ENCODE measurements around the gene AK5. TPM values are rescaled to one million over a fixed set of nuclear protein-coding genes. Genes with fewer than 3 reads are reported as not detected.

AK5 gene
- polyA plus RNA-seq, 1 donor (not counting 4 experiments of a cell fraction or from before 2014, with no cell fraction given), result 0.30 TPM

DNA sequence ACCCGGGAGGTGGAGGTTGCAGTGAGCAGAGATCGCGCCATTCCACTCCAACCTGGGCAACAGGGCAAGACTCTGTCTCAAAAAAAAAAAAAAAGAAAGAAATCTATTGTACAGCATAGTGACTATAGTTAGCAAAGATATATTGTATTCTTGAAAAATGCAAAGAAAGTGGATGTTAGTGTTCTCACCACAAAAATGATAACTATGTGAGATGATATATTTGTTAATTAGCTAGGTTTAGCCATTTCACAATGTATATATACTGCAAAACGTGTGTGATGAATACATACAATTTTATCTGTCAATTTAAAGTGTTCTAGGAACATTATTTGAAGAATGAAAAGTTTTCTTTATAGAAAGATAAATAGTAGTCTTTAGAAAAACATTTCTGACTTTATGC lies 179.9 kb downstream of the AK5 start:
- H4K20me1 ChIP-seq (ENCODE audit: control insufficient read depth, extremely low read depth, insufficient read depth, low read length), result no peaks in the 10 kb centered on the region
- FAIRE-seq (no peak), DNase-seq (ENCODE audit: low read depth, low spot score) (no peak)
- no peaks in the 10 kb centered on the region for H3K9me1 ChIP-seq (ENCODE audit: control insufficient read depth, extremely low read depth, insufficient read depth, low read length)
- no peaks in the 10 kb centered on the region for H3K36me3 ChIP-seq (ENCODE audit: control insufficient read depth in 2 of 2, extremely low read depth in 1 of 2, insufficient read depth in 2 of 2, low read length in 2 of 2)
- no peak overlapping the region for H3K4me3 ChIP-seq (ENCODE audit: control insufficient read depth in 2 of 3, extremely low read depth in 1 of 3, insufficient read depth in 2 of 3, low read depth in 1 of 3, low read length in 3 of 3)
- H3K27ac ChIP-seq (ENCODE audit: control insufficient read depth, insufficient read depth, low read length), result no peak overlapping the region
- H3K4me2 ChIP-seq (ENCODE audit: control insufficient read depth, extremely low read depth, insufficient read depth, low read depth, low read length), result no peak overlapping the region
- H3K27me3 ChIP-seq (ENCODE audit: control insufficient read depth, extremely low read depth, insufficient read depth, low read length), result no peaks in the 10 kb centered on the region
- H3K9me3 ChIP-seq (ENCODE audit: control insufficient read depth, low read depth, low read length), result no peaks in the 10 kb centered on the region
- no peak overlapping the region for H3K9ac ChIP-seq (ENCODE audit: control insufficient read depth, extremely low read depth, insufficient read depth, low read length)
- TF ChIP-seq CTCF (optimal IDR thresholded peaks at IDR 0.05 in 1 of 3, IDR thresholded peaks at IDR 0.05 in 1 of 3, conservative IDR thresholded peaks at IDR 0.05 in 1 of 3; ENCODE audit: extremely low read depth in 1 of 3, insufficient read depth in 2 of 3, low read length in 3 of 3), result no peak
- TF ChIP-seq EZH2 (IDR thresholded peaks at IDR 0.05; ENCODE audit: low read length), result no peak
- H3K79me2 ChIP-seq (ENCODE audit: control insufficient read depth, insufficient read depth, low read length), result no peaks in the 10 kb centered on the region
- dilution Hi-C loops (cut with MboI; ENCODE audit: extremely low pct_ligation_motif_present, low sequenced_read_pairs), result no loop called here
- H2AFZ ChIP-seq (ENCODE audit: control insufficient read depth, low read length), result no peak overlapping the region
- no peaks in the 10 kb centered on the region for H3K4me1 ChIP-seq (ENCODE audit: control insufficient read depth, extremely low read depth, insufficient read depth, low read length)

DNA sequence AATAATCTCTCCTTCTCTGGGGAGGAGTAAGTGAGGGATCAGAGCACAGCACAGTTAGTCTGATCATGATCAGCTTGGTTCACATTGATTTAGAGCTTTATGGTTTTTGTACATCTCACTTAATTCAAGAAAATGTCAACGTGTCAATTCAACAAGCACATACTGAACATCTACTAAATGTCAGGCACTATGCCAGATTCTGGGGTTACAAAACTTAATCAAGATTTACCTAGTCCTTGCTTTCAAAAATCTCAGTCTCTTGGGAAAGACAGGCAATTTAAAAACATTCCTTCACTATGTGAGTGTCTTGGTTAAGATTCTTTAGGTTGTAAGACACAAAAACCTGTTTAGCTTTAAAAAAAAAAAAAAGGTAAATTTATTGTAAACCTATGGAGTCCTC lies 181.4 kb downstream of the AK5 start:
- H3K4me2 ChIP-seq (ENCODE audit: control insufficient read depth, extremely low read depth, insufficient read depth, low read depth, low read length), result no peak overlapping the region
- no peaks in the 10 kb centered on the region for H3K36me3 ChIP-seq (ENCODE audit: control insufficient read depth in 2 of 2, extremely low read depth in 1 of 2, insufficient read depth in 2 of 2, low read length in 2 of 2)
- no peak overlapping the region for H3K9ac ChIP-seq (ENCODE audit: control insufficient read depth, extremely low read depth, insufficient read depth, low read length)
- H3K79me2 ChIP-seq (ENCODE audit: control insufficient read depth, insufficient read depth, low read length), result no peaks in the 10 kb centered on the region
- H3K4me1 ChIP-seq (ENCODE audit: control insufficient read depth, extremely low read depth, insufficient read depth, low read length), result no peaks in the 10 kb centered on the region
- no peak for TF ChIP-seq CTCF (optimal IDR thresholded peaks at IDR 0.05 in 1 of 3, IDR thresholded peaks at IDR 0.05 in 1 of 3, conservative IDR thresholded peaks at IDR 0.05 in 1 of 3; ENCODE audit: extremely low read depth in 1 of 3, insufficient read depth in 2 of 3, low read length in 3 of 3)
- no peak for TF ChIP-seq EZH2 (IDR thresholded peaks at IDR 0.05; ENCODE audit: low read length)
- no peak overlapping the region for H2AFZ ChIP-seq (ENCODE audit: control insufficient read depth, low read length)
- dilution Hi-C loops (cut with MboI; ENCODE audit: extremely low pct_ligation_motif_present, low sequenced_read_pairs), result no loop called here
- H3K4me3 ChIP-seq (ENCODE audit: control insufficient read depth in 2 of 3, extremely low read depth in 1 of 3, insufficient read depth in 2 of 3, low read depth in 1 of 3, low read length in 3 of 3), result no peak overlapping the region
- no peak for DNase-seq (ENCODE audit: low read depth, low spot score)
- no peaks in the 10 kb centered on the region for H3K9me1 ChIP-seq (ENCODE audit: control insufficient read depth, extremely low read depth, insufficient read depth, low read length)
- no peak for FAIRE-seq
- H3K27ac ChIP-seq (ENCODE audit: control insufficient read depth, insufficient read depth, low read length), result no peak overlapping the region
- no peaks in the 10 kb centered on the region for H3K27me3 ChIP-seq (ENCODE audit: control insufficient read depth, extremely low read depth, insufficient read depth, low read length)
- H4K20me1 ChIP-seq (ENCODE audit: control insufficient read depth, extremely low read depth, insufficient read depth, low read length), result no peaks in the 10 kb centered on the region
- no peaks in the 10 kb centered on the region for H3K9me3 ChIP-seq (ENCODE audit: control insufficient read depth, low read depth, low read length)
